GM19395 (cell line): ENCODE results near the gene MMP27.

ENCODE experiments used
- ATAC-seq: cut with Tn5 transposase; IDR thresholded peaks from one replicate; pipeline ENCODE4 v1.9.1; 2021; ENCODE audit warnings: mild to moderate bottlenecking, moderate library complexity; ENCODE audit not compliant: unreplicated experiment

Gene MMP27

DNA sequence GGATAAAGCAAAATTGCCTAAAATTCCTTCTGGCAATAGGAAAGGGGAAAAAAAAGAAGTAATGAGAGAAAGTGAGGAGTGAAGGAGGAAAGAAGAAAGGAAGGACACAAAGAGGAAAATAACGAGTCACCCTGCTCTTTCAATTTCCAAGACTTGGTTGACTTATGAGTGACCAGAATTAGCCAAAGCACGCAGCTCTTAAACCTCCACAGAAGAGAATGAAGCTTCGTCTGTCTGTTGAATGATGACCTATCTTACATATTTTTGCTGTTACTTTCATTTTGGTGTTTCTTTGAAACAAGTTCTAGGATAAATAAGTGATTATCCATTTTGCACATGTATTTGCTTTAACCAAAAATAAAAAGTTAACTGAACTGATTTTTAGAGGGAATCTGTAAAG, 728 bp downstream of the MMP27 start:
- ATAC-seq: no peak

DNA sequence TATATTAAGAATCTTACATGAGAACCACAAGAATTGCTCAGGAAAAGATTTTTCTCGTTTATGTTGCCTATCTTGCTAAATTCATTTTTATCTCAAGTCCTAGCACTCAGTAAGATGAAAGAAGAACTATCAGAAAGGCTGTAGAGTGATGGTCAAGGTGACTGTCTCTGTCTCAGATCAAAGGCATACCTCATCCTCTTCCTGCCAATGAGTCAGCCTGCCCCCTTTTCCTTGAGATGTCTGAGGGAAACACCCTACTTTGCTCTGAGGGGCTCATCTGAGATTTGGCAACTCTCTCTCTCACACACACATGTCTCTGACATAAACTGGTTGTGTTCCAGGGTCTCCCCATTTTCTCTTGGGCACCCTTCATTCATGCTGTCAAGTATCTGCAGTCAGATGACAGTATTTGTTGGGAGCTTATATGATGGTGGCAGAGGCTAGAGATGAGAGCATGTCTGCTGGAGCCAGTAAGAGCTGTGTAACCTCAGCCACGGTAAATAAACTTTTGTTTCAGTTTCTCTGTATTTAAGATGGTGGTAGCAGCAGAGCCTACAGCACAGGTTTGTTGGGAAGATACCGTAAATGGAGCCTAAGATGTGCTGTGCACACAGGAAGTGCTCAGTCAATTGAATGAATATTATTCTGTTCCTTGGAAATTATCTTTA, 1.6 kb downstream of the MMP27 start:
- no peak for ATAC-seq

DNA sequence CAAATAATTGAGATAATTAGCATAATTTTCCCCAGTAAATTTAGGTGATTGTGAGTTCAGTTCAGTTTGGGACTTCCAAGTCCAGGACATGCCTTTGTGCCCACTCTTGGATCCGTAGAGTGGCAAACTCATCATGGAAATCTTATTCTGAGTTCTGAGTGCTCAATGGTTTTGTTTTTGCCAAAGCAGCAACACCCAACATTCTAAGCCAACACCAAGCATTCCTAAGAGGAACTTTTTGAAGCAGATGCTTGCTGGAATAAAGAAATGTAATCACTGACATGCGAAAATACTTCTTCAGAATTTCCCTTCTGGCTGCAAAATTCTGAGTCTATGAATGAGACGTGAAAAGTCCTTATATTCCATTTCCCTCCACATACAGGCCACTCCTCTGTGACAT, 10.4 kb downstream of the MMP27 start:
- ATAC-seq: no peak

GRCh38 chr11:102685754-102686153, 19.8 kb downstream of the MMP27 start:
- ATAC-seq: no peak

DNA sequence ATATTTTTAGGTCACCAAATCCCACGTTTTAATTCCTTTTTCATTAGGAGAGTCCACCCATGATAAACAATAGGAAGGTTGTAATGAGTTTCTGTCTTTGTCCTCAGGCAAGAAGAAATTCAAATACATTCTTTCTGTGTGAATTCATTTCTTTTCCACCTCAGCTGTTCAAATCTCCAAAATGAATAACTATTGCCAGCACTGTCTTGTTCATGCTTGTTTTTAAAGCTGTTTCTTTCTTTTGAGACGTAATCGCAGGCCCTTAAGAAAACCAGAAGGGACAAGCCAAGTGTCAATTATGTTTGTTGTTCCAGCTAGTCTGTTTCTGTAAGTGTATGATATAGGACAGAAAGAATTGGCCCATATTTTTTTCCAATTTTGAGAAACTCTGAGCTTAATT, 20.2 kb downstream of the MMP27 start:
- ATAC-seq: no peak

DNA sequence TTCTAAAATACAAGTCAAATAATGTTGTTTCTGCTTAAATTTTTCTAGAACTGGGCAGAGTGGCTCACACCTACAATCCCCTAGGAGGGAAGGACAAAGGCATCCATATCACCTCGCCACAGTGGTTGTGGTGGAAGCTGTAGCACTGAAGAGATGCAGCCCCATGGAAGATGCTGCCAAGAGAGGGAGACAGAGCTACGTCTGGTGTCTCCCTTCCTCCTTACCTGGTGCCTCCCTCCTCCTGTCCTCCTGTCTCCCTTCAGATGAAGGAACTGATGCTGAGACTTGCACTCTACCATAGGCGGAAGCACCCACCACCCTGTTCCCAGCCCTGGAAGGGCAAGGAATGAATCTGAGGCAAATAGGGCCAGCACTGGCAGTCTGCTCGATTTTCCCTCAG, 22.3 kb downstream of the MMP27 start:
- ATAC-seq: no peak

GRCh38 chr11:102680945-102681344, 24.6 kb downstream of the MMP27 start:
- no peak for ATAC-seq

DNA sequence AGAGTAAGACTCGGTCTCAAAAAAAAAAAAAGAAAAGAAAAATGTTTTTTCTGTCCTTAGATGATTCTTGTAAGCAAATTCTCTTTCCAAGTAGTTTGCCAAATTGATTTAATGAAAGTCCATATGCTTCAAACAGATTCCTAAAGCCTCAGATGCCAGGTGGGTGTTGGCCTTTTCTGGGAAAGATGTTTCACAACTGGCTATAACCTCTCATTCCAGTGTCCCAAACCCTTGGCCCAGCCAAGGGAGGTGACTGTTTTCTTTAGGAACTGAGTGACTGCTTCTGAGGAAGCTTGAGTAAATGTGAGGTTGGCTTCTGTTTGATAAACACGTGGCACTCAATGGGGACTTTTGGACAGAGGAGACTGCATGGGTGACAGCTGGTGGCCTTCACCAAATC, 27.5 kb downstream of the MMP27 start:
- ATAC-seq: no peak

DNA sequence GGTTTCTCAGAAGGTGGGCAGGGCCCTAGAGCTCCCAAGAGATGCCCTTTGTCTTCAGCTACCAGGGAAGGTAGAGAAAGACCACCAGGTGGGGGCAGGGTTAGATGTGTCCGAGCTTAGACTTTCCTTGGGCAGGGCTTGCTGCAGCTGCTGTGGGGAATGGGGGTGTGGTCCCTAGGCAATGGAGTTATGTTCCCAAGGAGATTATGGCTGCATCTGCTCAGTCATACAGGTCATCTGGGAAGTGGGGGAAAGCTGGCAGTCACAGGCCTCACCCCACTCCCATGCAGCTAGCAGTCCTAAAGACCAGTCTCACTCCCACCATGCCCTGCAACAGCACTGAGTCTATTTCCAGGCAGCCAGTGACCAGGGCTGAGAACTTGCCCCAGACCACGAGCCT, 29.5 kb downstream of the MMP27 start:
- no peak for ATAC-seq

GRCh38 chr11:102669664-102670063, 35.9 kb downstream of the MMP27 start:
- peak; percentile 81 for ATAC-seq

DNA sequence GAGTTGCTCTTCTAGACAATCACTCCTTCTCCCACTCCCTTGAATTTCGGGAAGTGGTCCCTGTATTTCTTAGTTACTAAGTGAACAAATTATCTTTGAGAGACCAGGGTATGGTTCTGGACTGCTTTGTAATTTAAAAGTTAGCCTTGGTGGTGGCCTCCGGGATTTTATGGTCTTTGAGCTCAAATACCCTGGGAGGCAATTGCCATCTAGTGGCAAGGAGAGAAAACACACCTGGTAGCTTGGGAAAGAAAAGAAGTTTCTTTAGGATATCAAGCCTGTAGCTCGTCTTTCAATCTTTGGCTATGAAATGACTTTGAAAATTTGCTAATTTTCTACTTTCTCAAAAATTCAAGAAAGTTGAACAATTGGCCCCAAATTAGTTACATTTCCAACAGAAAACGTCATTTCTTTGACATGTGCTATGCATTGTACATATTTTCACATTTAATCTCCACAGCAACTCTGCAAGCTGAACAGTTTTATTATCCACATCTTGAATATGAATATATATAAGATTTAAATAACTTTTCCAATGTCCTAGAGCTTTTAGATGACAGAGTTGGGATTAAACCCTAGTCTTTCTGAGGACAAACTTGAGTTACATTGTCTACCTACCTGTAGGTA, 39.1 kb downstream of the MMP27 start:
- peak; percentile 66 for ATAC-seq

GRCh38 chr11:102664001-102664752, 41.4 kb downstream of the MMP27 start:
- ATAC-seq: no peak

DNA sequence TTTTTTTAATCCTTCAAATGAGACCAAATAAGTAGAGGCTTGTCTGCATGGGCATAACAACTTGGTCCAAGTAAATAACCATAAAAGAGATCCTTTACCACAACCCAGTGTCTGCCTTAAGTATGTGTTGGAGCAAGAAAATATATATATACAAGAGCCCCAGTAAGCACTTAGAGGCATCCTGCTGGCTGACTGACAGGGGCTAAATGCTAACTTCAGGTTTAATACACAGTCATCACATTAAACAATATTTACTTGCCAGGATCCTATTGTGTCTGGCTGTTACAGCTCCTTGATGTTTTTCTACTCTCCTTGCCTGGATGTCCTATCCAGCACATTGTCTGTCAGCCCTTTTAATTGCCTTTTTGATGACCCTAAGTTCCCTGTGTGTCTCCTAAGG, 43.0 kb downstream of the MMP27 start:
- ATAC-seq: no peak

- no peak for ATAC-seq
Measured at GRCh38 chr11:102661040-102661439, 44.5 kb downstream of the MMP27 start.

DNA sequence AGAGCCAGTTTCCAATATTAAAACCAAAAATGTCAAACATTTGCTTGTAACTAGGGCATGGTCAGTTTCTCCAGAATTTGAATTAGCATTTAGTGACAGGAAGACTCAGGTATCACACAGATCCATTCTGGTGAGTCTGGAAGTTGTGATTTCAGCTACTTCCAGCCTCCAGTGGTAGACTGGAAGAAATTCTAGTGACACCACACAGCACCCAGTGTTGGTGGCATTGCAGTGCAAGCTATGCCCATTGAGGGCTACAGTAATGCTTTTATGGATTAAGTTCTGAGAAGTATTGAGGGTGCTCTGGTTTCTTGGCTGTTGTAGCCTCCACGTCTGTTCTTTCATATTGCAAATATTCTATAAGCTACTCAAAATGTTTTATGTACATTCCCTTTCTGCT, 49.0 kb downstream of the MMP27 start:
- ATAC-seq: no peak

DNA sequence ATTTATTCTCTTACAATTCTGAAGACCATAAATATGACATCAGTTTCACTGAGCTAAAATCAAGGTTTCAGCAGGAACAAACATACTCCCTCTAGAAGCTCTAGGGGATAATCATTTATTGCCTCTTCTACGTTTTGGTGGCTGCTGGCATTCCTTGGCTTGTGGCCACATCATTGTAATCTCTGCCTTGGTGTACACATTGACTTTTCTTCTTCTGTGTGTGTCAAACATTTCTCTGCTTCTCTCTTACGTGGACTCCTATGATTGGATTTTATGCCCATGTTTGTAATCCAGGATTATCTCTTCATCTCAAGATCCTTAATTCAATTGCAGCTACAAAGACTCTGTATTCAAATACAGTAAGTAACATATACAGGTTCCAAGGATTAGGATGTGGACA, 50.0 kb downstream of the MMP27 start:
- ATAC-seq: no peak

- ATAC-seq: no peak
Measured at GRCh38 chr11:102654761-102655160, 50.8 kb downstream of the MMP27 start.

DNA sequence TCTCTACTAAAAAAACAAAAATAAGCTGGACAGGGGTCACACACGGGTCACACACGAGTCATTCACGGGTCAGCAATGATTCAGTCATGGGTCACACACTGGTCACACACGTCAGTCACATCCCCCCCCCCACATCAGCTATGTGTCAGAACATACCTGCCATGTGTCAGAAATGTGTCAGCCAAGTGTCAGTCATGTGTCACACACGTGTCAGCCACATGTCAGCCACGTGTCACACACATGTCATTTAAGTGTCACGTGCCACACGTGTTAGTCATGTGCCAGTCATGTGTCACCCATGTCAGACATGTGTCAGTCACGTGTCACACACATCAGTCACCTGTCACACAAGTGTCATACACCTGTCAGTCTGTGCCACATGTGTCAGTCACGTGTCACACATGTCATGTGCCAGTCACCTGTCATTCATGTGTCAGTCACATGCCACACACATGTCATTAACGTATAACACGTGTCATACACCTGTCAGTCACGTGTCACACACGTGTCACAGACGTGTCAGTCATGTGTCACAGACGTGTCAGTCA, 51.8 kb downstream of the MMP27 start:
- ATAC-seq: no peak

- ATAC-seq: no peak
Measured at GRCh38 chr11:102647430-102647829, 58.1 kb downstream of the MMP27 start.

DNA sequence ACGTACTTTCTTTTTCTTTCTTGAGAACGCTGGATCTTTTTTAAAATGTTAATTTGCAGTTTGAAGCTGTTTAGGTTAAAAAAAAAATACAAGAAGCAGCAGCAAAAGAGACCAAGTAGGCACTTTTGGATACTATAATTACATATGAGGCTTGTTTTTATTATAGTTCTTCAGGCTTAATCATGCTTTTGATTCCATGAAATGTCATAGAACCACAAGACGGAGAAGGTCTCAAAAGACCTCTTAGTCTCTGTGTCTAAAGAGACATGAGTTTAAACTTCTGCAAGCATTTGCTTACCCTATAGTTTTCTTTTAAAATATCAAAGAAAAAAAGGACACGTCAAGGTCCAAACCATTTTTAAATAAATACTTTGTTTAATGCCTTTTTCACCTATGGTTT, 61.6 kb downstream of the MMP27 start:
- no peak for ATAC-seq
